ENCODE measurements around the gene CAPRIN1.
"Not testable (repeated sequence)": the region's sequence is repeated elsewhere in the genome, so short reads cannot be mapped to it uniquely, and the experiment has no call there.

CAPRIN1 gene

GRCh38 chr11:34091825-34092224 lies 40.3 kb downstream of the CAPRIN1 start:
- TF ChIP-seq POLR2A (IDR thresholded peaks at IDR 0.05; ENCODE audit: low read length), result no peak
- TF ChIP-seq GATA1 (IDR thresholded peaks at IDR 0.05; ENCODE audit: low read depth, low read length), result no peak

GRCh38 chr11:34094900-34095299 lies 43.4 kb downstream of the CAPRIN1 start:
- not testable (repeated sequence) for DNase-seq

More at GRCh38 chr11:34091825-34092224, 40.3 kb downstream of the CAPRIN1 start:
- no peak for DNase-seq

- TF ChIP-seq POLR2A (IDR thresholded peaks at IDR 0.05; ENCODE audit: low read length) (no peak), GATA1 (IDR thresholded peaks at IDR 0.05; ENCODE audit: low read depth, low read length) (no peak)
- no peak for DNase-seq
These were observed 47.3 kb downstream of the CAPRIN1 start for GRCh38 chr11:34098813-34099212.

- TF ChIP-seq GATA1 (IDR thresholded peaks at IDR 0.05; ENCODE audit: low read depth, low read length), result no peak
- TF ChIP-seq POLR2A (IDR thresholded peaks at IDR 0.05; ENCODE audit: low read length), result no peak
- DNase-seq, result no peak
These were observed 53.1 kb downstream of the CAPRIN1 start for GRCh38 chr11:34104680-34105078.

- peak; percentile 99 for DNase-seq
- TF ChIP-seq GATA1 (IDR thresholded peaks at IDR 0.05; ENCODE audit: low read depth, low read length) (no peak), POLR2A (IDR thresholded peaks at IDR 0.05; ENCODE audit: low read length) (peak; percentile 99)
These were observed 53.8 kb downstream of the CAPRIN1 start, which contains the start of gene NAT10 for GRCh38 chr11:34105079-34105956. Gene NAT10, plus strand, starts transcription at chr11:34105629. Its CDS starts 2,597 bp downstream, at chr11:34108226.

GRCh38 chr11:34105957-34106504 lies 54.5 kb downstream of the CAPRIN1 start:
- DNase-seq, result peak; percentile 78 to 83
- TF ChIP-seq GATA1 (IDR thresholded peaks at IDR 0.05; ENCODE audit: low read depth, low read length) (no peak), POLR2A (IDR thresholded peaks at IDR 0.05; ENCODE audit: low read length) (no peak)

GRCh38 chr11:34111722-34112270 lies 60.3 kb downstream of the CAPRIN1 start:
- no peak for DNase-seq
- TF ChIP-seq GATA1 (IDR thresholded peaks at IDR 0.05; ENCODE audit: low read depth, low read length), result no peak

- no peak for TF ChIP-seq POLR2A (IDR thresholded peaks at IDR 0.05; ENCODE audit: low read length)
- TF ChIP-seq GATA1 (IDR thresholded peaks at IDR 0.05; ENCODE audit: low read depth, low read length), result no peak
- no peak for DNase-seq
These were observed 62.5 kb downstream of the CAPRIN1 start for GRCh38 chr11:34114014-34114413.

GRCh38 chr11:34114471-34114870 lies 62.9 kb downstream of the CAPRIN1 start:
- no peak for TF ChIP-seq GATA1 (IDR thresholded peaks at IDR 0.05; ENCODE audit: low read depth, low read length)
- TF ChIP-seq POLR2A (IDR thresholded peaks at IDR 0.05; ENCODE audit: low read length), result no peak
- no peak for DNase-seq

GRCh38 chr11:34120651-34121050 lies 69.1 kb downstream of the CAPRIN1 start:
- no peak for DNase-seq
- TF ChIP-seq GATA1 (IDR thresholded peaks at IDR 0.05; ENCODE audit: low read depth, low read length) (no peak), POLR2A (IDR thresholded peaks at IDR 0.05; ENCODE audit: low read length) (no peak)

- no peak for DNase-seq
- TF ChIP-seq POLR2A (IDR thresholded peaks at IDR 0.05; ENCODE audit: low read length) (no peak), GATA1 (IDR thresholded peaks at IDR 0.05; ENCODE audit: low read depth, low read length) (no peak)
These were observed 73.5 kb downstream of the CAPRIN1 start for GRCh38 chr11:34124885-34125668.

GRCh38 chr11:34126959-34127848 lies 75.7 kb downstream of the CAPRIN1 start:
- no peak for DNase-seq
- TF ChIP-seq POLR2A (IDR thresholded peaks at IDR 0.05; ENCODE audit: low read length) (no peak), GATA1 (IDR thresholded peaks at IDR 0.05; ENCODE audit: low read depth, low read length) (no peak)

- TF ChIP-seq POLR2A (IDR thresholded peaks at IDR 0.05; ENCODE audit: low read length) (no peak), GATA1 (IDR thresholded peaks at IDR 0.05; ENCODE audit: low read depth, low read length) (no peak)
- DNase-seq, result no peak
These were observed 77.3 kb downstream of the CAPRIN1 start for GRCh38 chr11:34128824-34129223.

Data from erythroblast (primary cell).